ENCODE data around the gene CD74.

The CD74 gene

DNA sequence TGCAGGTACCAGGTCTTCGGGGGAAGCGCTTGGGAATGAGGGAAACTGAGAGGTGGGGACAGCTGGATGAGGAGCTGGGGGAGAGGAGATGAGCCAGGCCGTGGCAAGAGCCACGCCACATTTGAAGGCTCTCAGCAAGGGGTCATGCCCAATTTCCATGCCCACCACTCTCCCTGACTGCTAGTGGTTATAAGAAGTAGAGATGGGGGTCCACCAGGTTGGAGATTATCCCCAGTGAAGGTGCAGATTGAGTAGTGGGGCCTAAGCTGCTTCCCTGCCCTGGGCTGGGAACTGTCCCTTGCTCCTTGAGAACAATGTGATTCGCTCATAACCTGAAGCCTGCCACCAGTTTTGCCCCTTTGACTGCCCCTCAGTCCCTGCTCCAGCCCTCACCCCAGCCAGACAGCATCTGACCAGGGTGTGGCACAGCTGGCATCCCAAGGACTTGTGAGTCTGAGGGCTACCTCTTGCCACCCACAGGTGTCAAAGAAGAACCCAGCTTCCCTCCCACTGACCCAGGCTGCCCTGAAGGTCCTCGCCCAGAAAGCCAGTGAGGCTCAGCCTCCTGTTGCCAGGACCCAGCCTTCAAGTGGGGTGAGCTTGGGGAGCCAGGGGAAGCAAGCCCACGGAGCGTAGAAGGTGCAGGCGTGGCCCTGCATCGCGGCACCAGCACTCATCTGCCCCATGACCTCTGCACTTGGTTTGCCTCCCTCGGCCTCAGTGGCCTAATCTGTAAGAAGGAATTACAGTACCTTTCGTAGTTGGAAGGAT lies 21.5 kb downstream of the CD74 start:
- Histone ChIP-seq H3K36me3 (replicated peaks in 1 of 2; ENCODE audit: control insufficient read depth in 2 of 2, insufficient read depth in 2 of 2, low read length in 2 of 2) (peaks cover 76 to 99% of the 10 kb centered on the region in 2 donors), H3K4me2 (ENCODE audit: insufficient read depth, low read length, poor library complexity, severe bottlenecking) (no peak overlapping the region)
- no CpG with 5 or more reads among the region's 13 CpGs for WGBS, 2 donors (ENCODE audit: extremely low coverage in 2 of 2, insufficient read length in 2 of 2, insufficient replicate concordance in 1 of 2)

DNA sequence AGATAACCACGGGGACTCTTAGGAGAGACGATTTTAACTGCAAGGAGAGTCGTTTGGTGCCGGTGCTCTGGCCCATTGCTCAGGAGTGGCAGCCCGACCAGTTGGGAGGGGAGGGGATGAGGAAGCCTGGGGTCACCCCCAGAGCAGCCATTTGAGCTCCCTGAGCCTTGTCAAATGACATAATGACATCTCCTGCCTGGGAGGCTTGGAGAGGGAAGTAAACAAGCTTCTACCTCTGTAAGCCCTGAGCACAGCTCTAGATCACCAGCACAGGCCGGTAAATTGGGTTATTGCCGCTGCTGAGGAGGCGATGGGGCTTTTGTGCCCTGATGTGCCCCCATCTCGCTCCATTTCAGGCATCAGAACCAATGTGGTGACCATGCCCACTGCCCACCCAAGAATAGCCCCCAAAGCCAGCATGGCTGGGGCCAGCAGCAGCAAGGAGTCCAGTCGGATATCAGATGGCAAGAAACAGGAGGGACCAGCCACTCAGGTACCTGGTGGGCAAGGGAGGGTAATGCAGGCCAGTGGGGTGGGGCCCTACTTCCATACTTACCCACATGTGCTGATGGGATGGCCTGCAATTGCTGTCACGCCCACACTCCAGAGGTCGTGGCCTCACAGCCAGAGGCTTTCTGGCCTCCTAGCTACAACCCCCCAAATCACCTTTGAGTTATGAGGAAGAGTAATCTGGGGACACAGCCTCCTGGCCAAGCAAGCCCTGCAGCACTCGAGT lies 23.0 kb downstream of the CD74 start:
- no CpG with 5 or more reads among the region's 13 CpGs for WGBS, 2 donors (ENCODE audit: extremely low coverage in 2 of 2, insufficient read length in 2 of 2, insufficient replicate concordance in 1 of 2)
- Histone ChIP-seq H3K4me1 (ENCODE audit: control insufficient read depth in 2 of 2, insufficient read depth in 1 of 2, low read depth in 1 of 2, low read length in 2 of 2) (peaks cover 0 to 2% of the 10 kb centered on the region in 2 donors), H3K79me1 (ENCODE audit: low read depth, low read length) (peaks cover 1% of the 10 kb centered on the region), H2BK12ac (ENCODE audit: low read length) (no peak overlapping the region), H3K9ac (ENCODE audit: low read depth, low read length, poor library complexity) (no peak overlapping the region), H3K4me2 (ENCODE audit: insufficient read depth, low read length, poor library complexity, severe bottlenecking) (no peak overlapping the region), H3K27ac (replicated peaks; ENCODE audit: low read length) (no peak overlapping the region), H2AFZ (ENCODE audit: low read length) (no peak overlapping the region), H3K4ac (ENCODE audit: low read length) (no peak overlapping the region), H4K8ac (ENCODE audit: low read depth, low read length) (peak overlapping the region; percentile 53), H3K18ac (ENCODE audit: low read length) (no peak overlapping the region), H4K91ac (ENCODE audit: low read depth, low read length, poor library complexity) (no peak overlapping the region), H2AK5ac (ENCODE audit: low read depth, low read length) (no peak overlapping the region), H3K9me3 (replicated peaks in 1 of 2; ENCODE audit: control insufficient read depth in 2 of 2, insufficient read depth in 1 of 2, low read depth in 1 of 2, low read length in 2 of 2) (no peaks in the 10 kb centered on the region), H3K14ac (ENCODE audit: low read length) (no peak overlapping the region), H3K23ac (ENCODE audit: low read depth, low read length, poor library complexity) (no peak overlapping the region), H2BK5ac (ENCODE audit: low read length) (no peak overlapping the region), H2BK15ac (ENCODE audit: low read length) (no peak overlapping the region), H3K36me3 (replicated peaks in 1 of 2; ENCODE audit: control insufficient read depth in 2 of 2, insufficient read depth in 2 of 2, low read length in 2 of 2) (peaks cover 73 to 99% of the 10 kb centered on the region in 2 donors), H3K4me3 (ENCODE audit: low read length in 2 of 2) (no peak overlapping the region), H2BK120ac (ENCODE audit: low read depth, low read length) (no peak overlapping the region), H3K27me3 (ENCODE audit: control insufficient read depth in 3 of 3, insufficient read depth in 3 of 3, low read depth in 1 of 3, low read length in 3 of 3) (no peaks in the 10 kb centered on the region)
- no peak for DNase-seq (ENCODE audit: low spot score)

More for the DNA sequence above, 21.5 kb downstream of the CD74 start:
- Histone ChIP-seq H3K27ac (replicated peaks; ENCODE audit: low read length) (no peak overlapping the region), H2BK15ac (ENCODE audit: low read length) (no peak overlapping the region), H2BK12ac (ENCODE audit: low read length) (no peak overlapping the region), H2AFZ (ENCODE audit: low read length) (no peak overlapping the region), H3K4ac (ENCODE audit: low read length) (no peak overlapping the region), H4K8ac (ENCODE audit: low read depth, low read length) (no peak overlapping the region), H3K14ac (ENCODE audit: low read length) (no peak overlapping the region), H3K79me1 (ENCODE audit: low read depth, low read length) (peaks cover 1% of the 10 kb centered on the region), H3K18ac (ENCODE audit: low read length) (no peak overlapping the region), H3K9ac (ENCODE audit: low read depth, low read length, poor library complexity) (no peak overlapping the region), H2BK5ac (ENCODE audit: low read length) (no peak overlapping the region), H2AK5ac (ENCODE audit: low read depth, low read length) (no peak overlapping the region), H3K4me3 (ENCODE audit: low read length in 2 of 2) (no peak overlapping the region), H3K4me1 (ENCODE audit: control insufficient read depth in 2 of 2, insufficient read depth in 1 of 2, low read depth in 1 of 2, low read length in 2 of 2) (peaks cover 0 to 2% of the 10 kb centered on the region in 2 donors), H4K91ac (ENCODE audit: low read depth, low read length, poor library complexity) (no peak overlapping the region), H3K9me3 (replicated peaks in 1 of 2; ENCODE audit: control insufficient read depth in 2 of 2, insufficient read depth in 1 of 2, low read depth in 1 of 2, low read length in 2 of 2) (no peaks in the 10 kb centered on the region), H3K23ac (ENCODE audit: low read depth, low read length, poor library complexity) (no peak overlapping the region), H3K27me3 (ENCODE audit: control insufficient read depth in 3 of 3, insufficient read depth in 3 of 3, low read depth in 1 of 3, low read length in 3 of 3) (no peaks in the 10 kb centered on the region), H2BK120ac (ENCODE audit: low read depth, low read length) (no peak overlapping the region)
- DNase-seq (ENCODE audit: low spot score) = no peak

DNA sequence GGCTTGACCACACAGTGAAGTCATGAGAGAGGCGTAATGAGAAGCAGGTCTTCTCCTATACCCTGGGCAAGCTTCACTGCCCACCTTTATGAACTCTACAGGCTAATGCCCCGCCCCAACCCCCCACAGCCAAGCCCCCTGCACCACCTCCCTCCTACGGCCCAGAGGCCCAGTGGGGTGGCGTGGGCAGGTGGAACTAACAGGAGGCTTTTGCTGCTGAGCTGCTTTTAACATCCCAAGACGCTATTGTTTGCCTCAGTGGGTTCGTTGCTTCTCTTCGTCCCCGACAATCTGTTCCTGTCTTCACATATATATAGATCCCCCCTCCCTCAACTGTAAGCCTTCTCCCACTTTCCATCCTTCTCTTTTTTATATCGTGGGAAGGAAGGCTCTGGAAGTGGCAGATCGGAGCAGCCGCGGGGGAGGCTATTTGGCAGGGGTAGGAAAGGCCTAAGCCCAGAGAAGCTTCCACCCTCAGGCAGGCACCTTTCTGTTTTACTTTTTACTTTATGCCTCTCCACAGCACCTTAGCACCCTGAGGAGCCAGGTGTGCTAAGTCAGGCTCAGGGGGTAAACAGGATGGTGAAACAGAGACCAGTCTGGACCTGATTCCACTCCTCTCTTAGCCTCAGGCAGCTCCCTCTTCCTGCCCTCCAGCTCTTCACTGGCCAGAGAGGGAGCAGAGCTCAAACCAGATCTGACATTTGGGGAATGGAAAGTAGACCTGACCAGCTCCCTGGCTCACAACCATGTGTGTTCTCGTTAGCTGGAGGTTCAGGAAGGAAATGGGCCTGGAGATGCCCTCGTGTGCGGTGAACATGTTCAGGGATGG lies 26.5 kb downstream of the CD74 start:
- H4K91ac ChIP-seq (ENCODE audit: low read depth, low read length, poor library complexity) = no peak overlapping the region
- WGBS, 2 donors (ENCODE audit: extremely low coverage in 2 of 2, insufficient read length in 2 of 2, insufficient replicate concordance in 1 of 2) = no CpG with 5 or more reads among the region's 15 CpGs
- H2BK12ac ChIP-seq (ENCODE audit: low read length) = no peak overlapping the region
- no peaks in the 10 kb centered on the region for H3K27me3 ChIP-seq (ENCODE audit: control insufficient read depth in 3 of 3, insufficient read depth in 3 of 3, low read depth in 1 of 3, low read length in 3 of 3)
- H3K14ac ChIP-seq (ENCODE audit: low read length) = no peak overlapping the region
- H3K4me3 ChIP-seq (ENCODE audit: low read length in 2 of 2) = no peak overlapping the region
- H3K4me1 ChIP-seq (ENCODE audit: control insufficient read depth in 2 of 2, insufficient read depth in 1 of 2, low read depth in 1 of 2, low read length in 2 of 2) = peaks cover 0 to 2% of the 10 kb centered on the region in 2 donors
- DNase-seq (ENCODE audit: low spot score) = no peak
- H3K9me3 ChIP-seq (replicated peaks in 1 of 2; ENCODE audit: control insufficient read depth in 2 of 2, insufficient read depth in 1 of 2, low read depth in 1 of 2, low read length in 2 of 2) = no peaks in the 10 kb centered on the region
- H3K4ac ChIP-seq (ENCODE audit: low read length) = no peak overlapping the region
- no peak overlapping the region for H3K9ac ChIP-seq (ENCODE audit: low read depth, low read length, poor library complexity)
- H2AK5ac ChIP-seq (ENCODE audit: low read depth, low read length) = no peak overlapping the region
- no peak overlapping the region for H2AFZ ChIP-seq (ENCODE audit: low read length)
- H4K8ac ChIP-seq (ENCODE audit: low read depth, low read length) = no peak overlapping the region
- H3K18ac ChIP-seq (ENCODE audit: low read length) = no peak overlapping the region
- no peak overlapping the region for H3K23ac ChIP-seq (ENCODE audit: low read depth, low read length, poor library complexity)
- H3K4me2 ChIP-seq (ENCODE audit: insufficient read depth, low read length, poor library complexity, severe bottlenecking) = no peak overlapping the region
- H3K79me1 ChIP-seq (ENCODE audit: low read depth, low read length) = no peaks in the 10 kb centered on the region
- H3K36me3 ChIP-seq (replicated peaks in 1 of 2; ENCODE audit: control insufficient read depth in 2 of 2, insufficient read depth in 2 of 2, low read length in 2 of 2) = peaks cover 72 to 100% of the 10 kb centered on the region in 2 donors
- H3K27ac ChIP-seq (replicated peaks; ENCODE audit: low read length) = no peak overlapping the region
- H2BK120ac ChIP-seq (ENCODE audit: low read depth, low read length) = no peak overlapping the region
- no peak overlapping the region for H2BK5ac ChIP-seq (ENCODE audit: low read length)
- no peak overlapping the region for H2BK15ac ChIP-seq (ENCODE audit: low read length)
